T47D (cell line): Measurements from ENCODE around the gene PDRG1.
"Not testable (repeated sequence)": the region's sequence is repeated elsewhere in the genome, so short reads cannot be mapped to it uniquely, and the experiment has no call there.

Experiments
- DNase-seq, 2 experiments: peaks; one replicate each; pipeline versions ENCODE4 v3.0.0 to v3.0.0-alpha.2; 2011 to 2012; ENCODE audit warnings: low read depth in 1 of 2, low spot score in 1 of 2
- JUND ChIP-seq: IDR thresholded peaks from 2 replicates; pipeline ENCODE4 v1.6.1; 2012; ENCODE audit warnings: low read depth
- in situ Hi-C: cut with HindIII; loops from 2 replicates; pipeline ENCODE4 v1.10.0; 2016; ENCODE audit warnings: low sequenced_read_pairs, low pct_unique_long_range_greater_than_20kb

Gene PDRG1

DNA sequence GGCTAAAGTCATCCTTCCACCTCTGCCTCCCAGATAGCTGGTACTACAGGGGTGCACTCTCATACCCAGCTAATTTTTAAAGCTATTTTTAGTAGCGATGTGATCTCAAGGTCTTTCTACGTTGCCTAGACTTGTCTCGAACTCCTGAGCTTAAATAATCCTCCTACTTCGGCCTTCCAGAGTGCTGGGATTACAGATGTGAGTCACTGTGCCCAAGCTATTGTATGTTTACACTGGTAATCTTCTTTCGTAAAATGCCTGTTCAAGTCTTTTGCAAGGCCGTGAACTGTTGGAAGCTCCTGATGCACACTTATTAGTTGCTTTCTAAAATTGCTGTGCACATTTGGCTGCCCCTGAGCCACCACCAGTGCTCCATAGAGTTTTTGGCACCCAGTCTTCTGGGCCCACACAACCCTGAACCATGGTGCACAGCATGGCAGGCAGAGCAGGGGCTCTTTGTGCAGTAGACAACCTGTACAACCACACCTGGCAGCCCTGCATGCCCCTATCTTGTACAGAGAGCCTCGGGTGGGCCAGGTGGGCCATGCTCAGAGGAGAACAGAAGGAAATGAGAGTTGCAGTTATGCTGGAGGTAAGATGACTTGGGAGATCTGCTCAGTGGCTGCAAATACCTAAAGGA, 33.3 kb downstream of the PDRG1 start:
- no peak for TF ChIP-seq JUND
- in situ Hi-C loops, result no loop called here
- DNase-seq, result no peak

DNA sequence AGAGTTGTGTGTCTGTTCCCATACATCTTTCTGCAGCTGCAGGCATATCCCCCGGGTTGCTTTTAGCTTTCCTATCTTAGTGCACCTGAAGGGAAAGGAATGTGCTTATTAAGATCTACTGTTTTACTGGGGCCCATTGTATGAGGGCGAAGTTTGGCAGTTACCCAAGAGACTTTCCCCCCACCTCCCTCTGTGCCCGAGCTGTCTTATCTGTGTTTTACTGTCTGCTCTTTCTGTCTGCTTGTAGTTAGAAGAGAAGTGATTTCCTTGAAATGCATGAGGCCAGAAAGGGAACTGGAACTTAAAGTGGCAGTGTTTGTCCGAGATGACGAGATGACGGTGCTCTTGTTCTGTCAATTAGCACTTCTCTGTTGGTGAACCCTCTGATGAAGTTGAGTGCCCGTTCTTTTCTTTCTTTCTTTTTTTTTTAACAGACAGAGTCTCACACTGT, 33.9 kb downstream of the PDRG1 start:
- DNase-seq, in situ Hi-C loops: not testable (repeated sequence)

DNA sequence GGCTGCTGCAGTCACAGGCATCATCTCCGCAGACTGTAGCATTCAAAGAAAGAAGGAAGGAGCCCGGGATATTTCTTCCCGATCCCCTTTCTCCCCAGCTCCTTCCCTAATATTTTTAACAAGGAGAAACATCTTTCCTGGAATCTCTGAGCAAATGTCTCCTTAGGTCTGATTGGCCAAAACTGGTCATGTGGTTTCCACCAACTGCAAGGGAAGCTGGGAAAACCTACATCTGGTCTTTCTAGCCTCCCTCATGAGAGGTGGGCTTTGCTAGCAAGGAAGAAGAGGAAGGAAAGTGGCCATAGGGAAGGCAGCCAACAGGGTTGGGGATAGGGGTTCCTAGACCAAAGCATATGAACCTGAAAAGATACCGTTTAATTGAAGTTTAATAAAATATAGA, 35.1 kb downstream of the PDRG1 start:
- TF ChIP-seq JUND, result no peak
- no peak for DNase-seq
- in situ Hi-C loops, result no loop called here

DNA sequence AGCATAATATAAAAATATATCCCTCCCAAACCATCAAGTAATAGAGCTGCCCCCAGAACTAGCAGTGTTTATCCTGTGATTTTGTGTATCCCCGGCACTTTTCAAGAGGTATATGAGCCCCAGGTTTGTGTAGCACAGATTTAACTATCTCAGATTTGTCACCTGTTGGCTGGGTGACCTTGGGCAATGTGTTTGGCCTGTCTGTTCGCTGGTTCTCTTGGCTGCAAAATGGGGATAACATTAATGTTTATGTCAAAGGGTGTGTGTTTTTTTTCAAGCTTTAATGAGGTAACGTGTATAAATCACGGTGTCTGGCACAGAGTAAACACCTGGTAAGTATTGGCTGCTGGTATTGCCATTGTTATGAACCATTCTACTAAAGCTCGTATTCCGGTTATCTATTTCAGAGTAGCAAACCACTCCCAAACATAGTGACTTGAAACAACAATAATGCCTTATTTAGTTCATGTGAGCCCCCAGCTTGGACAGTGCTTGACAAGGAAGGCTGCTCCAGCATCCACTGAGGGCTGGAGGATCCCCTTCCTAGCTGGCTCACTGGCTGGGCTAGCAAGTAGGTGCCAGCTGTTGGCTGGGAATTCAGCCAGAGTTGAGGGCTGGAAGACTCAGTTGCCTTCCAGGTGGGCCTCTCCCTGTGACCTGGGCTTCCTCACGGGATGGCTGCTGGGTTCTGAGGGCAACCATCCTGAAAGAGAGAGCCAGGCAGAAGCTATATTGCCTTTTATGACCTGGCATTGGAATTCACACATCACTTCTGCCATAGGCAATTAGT, 36.2 kb downstream of the PDRG1 start:
- DNase-seq, result no peak
- in situ Hi-C loops, result no loop called here
- TF ChIP-seq JUND, result no peak

DNA sequence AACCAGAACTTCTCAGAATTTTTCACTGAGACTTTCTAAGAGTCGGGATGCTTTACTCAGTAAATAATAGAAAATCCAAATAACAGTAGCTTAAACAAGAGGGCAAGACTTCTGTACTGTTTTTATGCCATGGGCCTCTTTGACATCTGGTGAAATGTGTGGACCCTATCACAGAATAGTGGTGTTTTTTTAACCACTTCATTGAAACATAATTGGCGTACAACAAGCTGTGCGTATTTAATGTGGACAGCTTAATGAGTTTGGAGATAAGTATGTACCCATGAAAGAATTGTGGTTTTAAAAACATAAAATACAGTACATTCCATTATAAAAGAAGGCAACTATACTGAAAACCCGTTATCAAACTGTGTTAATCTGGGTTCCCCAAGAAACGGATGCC, 37.7 kb downstream of the PDRG1 start:
- no peak for DNase-seq
- in situ Hi-C loops, result no loop called here
- TF ChIP-seq JUND, result no peak

DNA sequence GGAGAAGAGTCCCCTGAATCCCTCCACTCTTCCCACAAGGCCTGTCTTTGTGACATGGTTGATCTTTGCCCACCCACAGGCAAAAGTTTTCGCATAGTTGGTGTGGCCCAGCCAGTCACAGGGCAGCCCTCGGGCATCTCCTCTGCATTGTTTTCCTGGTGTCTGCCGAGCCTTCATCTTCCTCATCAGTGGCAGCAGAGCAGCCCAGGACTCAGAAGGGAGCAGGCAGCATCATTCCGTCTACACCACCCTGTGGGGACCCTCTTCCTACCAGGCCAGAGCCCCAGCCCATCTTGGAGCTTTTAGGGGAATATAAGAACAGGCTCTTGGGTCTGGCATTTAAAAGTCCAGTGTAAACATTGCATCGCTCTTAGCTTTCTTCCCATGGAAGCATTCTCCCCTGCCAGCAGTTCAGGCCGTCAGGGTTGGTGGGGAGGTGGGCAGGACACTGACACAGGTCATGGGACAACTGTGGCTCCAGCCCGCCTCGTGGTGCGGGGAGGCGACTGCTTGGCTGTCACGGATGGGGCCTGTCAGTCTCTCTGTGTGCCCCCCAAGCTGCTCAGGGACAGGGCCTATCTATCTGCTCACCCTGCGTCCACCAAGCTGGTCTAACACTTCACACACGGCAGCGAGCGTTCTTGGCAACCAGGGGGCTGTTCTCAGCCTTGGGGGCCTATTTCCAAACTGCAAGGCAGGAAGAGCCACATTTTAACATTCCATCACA, 38.3 kb downstream of the PDRG1 start:
- DNase-seq, result no peak
- in situ Hi-C loops, result no loop called here
- TF ChIP-seq JUND, result no peak

DNA sequence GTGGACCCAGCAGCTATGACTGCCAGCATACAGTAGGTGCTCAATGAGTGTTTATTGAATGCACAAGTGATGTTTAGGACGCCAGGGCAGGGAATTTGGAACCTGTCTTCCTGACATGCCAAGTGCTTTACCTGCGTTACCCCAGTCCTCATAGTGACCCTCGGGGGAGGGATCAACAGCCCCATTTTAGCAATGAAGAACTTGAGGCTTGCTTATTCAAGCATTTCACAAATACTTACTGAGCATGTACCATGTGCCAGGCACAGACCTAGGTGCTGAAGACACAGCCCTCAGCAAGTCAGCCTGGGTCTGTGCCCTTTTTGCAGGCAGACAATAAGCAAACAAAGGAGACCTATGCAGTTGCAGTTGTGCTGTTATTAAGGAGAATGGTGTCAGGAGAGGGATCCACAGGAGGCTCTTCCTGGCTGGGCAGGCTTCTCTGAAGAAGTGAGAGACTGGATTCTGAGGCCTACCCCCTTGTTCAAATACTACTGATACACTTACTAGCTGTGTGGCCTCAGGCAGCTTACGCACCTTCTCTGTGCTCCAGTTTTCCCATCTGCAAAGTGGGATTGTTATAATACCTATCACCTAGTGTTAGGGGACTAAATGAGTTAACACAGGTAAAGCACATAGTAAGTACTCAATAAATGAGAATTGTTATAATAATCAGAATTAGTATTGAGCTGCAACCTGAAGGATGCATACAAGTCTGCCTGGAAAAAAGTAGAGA, 41.6 kb downstream of the PDRG1 start:
- in situ Hi-C loops, result no loop called here
- TF ChIP-seq JUND, result no peak
- no peak for DNase-seq

DNA sequence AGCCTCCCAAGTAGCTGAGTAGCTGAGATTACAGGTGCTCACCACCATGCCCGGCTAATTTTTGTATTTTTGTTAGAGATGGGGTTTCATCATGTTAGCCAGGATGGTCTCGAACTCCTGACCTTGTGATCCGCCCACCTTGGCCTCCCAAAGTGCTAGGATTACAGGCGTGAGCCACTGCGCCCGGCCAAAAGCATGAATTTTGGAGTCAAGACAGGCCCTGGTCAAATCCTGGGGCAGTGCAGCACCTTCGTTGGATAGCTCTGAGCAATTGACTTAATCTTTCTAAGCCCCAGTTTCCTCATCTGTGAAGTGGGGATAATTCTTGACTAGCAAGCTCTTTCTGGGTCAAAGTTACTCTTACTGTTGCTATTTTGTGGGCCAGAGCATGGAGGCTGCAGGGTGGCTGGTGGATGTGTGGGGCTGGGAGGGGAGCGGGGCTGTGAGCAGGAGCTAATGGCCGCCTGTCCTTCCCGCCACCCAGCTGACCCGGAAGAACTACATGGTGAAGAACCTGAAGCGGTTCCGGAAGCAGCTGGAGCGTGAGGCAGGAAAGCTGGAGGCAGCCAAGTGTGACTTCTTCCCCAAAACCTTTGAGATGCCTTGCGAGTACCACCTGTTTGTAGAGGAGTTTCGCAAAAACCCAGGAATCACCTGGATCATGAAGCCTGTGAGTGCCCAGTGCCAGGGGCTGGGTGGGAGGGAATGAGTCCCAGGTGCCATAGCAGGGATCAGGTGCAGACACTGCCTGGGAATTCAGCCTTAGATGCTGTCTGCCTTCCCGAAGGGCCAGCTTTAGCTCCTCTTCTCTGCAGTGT, 42.4 kb downstream of the PDRG1 start:
- no peak for DNase-seq

DNA sequence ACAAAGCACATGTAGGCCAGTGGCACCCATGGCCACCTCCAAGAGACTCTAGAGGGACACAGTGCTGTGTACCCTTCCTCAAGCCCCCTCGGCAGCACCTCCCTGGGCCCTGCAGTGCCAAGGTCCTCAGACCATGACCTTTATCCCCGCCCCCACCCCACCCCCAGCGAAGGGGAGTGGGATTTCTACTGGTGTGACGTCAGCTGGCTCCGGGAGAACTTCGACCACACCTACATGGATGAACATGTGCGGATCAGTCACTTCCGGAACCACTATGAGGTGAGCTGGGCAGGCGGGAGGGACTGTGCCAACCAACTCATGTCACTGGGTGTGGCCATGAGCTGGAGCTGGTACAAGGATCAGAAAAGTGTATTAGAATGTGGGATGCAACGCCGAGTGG, 43.4 kb downstream of the PDRG1 start:
- in situ Hi-C loops, result no loop called here
- DNase-seq, result no peak

More for the DNA sequence above, 42.4 kb downstream of the PDRG1 start:
- in situ Hi-C loops, result no loop called here
- TF ChIP-seq JUND, result no peak

DNA sequence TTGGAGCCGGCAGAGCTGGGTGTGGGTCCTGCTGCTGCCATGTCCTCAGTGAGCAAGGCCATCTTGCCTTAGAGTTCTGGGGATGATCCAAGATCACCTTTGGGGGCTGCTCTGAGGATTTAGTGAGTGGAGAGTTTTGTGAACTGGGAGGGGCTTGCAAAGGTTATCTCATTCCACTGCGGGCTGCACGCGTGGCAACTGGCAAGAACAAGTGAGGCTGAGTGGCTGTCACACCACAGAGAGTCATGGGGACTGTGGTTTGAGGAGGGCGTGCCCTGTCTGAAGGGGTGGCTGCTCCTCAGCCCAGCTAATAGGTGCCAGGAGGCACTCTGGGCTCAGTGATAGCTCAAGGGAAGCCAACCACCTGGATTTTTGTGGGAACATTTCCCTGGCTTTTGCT, 43.8 kb downstream of the PDRG1 start:
- TF ChIP-seq JUND, result no peak
- in situ Hi-C loops, result no loop called here
- DNase-seq, result no peak

More for the DNA sequence above, 43.4 kb downstream of the PDRG1 start:
- no peak for TF ChIP-seq JUND

DNA sequence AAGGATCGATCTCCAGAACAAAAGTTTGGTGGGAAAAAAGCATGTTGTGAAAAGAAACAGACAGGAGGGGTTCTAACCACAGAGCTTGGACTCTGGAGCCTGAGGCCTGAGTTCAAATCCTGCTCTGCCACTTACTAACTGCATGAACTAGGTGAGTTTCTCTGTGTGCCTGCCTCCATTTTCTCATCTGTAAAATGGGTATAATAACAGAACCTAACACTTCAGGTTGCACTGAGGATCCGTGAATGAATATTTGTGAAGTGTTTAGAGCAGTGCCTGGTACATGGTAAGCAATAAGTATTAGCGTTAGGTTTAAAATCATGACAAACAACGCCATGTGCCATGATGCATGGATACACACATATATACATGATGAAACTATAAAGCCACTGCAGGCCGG, 44.8 kb downstream of the PDRG1 start:
- in situ Hi-C loops, result no loop called here
- TF ChIP-seq JUND, result no peak
- DNase-seq, result no peak

DNA sequence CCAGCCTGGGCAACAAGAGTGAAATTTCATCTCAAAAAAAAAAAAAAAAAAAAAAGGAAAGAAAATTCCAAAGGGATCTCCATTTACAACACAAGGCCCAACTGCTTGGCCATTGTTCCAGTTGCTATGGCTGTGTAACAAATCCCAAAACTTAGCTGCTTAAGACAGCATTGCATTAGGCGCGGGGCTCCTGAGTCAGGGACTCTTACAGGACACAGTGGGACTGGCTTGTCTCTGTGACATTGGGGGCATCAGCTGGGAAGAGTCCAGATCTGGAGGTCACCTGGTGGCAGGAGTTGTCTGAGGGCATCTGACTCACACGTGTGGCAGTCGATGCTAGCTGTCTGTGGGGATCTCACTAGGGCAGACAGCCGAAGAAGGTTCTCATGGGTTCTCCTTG, 45.8 kb downstream of the PDRG1 start:
- DNase-seq, result no peak
- in situ Hi-C loops, result no loop called here
- no peak for TF ChIP-seq JUND
